SK-N-SH (cell line): ENCODE data around the gene SSTR4. TPM values are rescaled to one million over a fixed set of nuclear protein-coding genes. Genes with fewer than 3 reads are reported as not detected.

ENCODE experiments used
- CTCF ChIA-PET: fragments of 300-600, 350-600 bp; formaldehyde crosslinking; extraction: SDS; loops from one replicate; lab custom pipeline; 2021; lab: Yijun Ruan, JAX
- POLR2A ChIA-PET: fragments of 350-600 bp; sonication (Branson Sonifier 250); formaldehyde crosslinking; extraction: SDS; loops from one replicate; lab custom pipeline; 2020; ENCODE audit warnings: antibody characterized with exemption, inconsistent platforms; lab: Yijun Ruan, JAX
- DNase-seq: peaks from one replicate; pipeline ENCODE4 v3.0.0; 2012
- H2AFZ ChIP-seq: fragments of 200-600 bp; sonication (generic); 2 replicates; pipeline ENCODE4 v1.8.1; 2016; ENCODE audit warnings: antibody characterized with exemption, mild to moderate bottlenecking, low read depth
- H3F3A ChIP-seq: fragments of 200-600 bp; sonication (generic); replicated peaks from 2 replicates; pipeline ENCODE3; 2016; ENCODE audit warnings: antibody characterized with exemption, mild to moderate bottlenecking; ENCODE audit not compliant: insufficient read depth
- H3K27ac ChIP-seq, 2 experiments: fragments of 200-500 bp in 1 of 2; fragments of 200-600 bp in 1 of 2; sonication (Bioruptor generic) in 1 of 2; sonication (generic), shearing (Covaris generic) in 1 of 2; 2 replicates each; pipeline versions ENCODE4 v1.5.1 to v1.6.1; 2014 to 2016; ENCODE audit warnings: low read depth in 2 of 2, inconsistent platforms in 1 of 2, low read length in 1 of 2, mild to moderate bottlenecking in 1 of 2, mixed read lengths in 1 of 2
- H3K27me3 ChIP-seq: fragments of 200-600 bp; sonication (generic), shearing (Covaris generic); 2 replicates; pipeline ENCODE4 v1.6.1; 2016; ENCODE audit warnings: mixed run types; ENCODE audit not compliant: insufficient read depth
- H3K36me3 ChIP-seq, 2 experiments: fragments of 200-500 bp in 1 of 2; fragments of 200-600 bp in 1 of 2; sonication (Bioruptor generic) in 1 of 2; sonication (generic) in 1 of 2; replicated peaks in 1 of 2; 2 replicates each; pipeline versions ENCODE3 to v1.5.1; 2014 to 2016; ENCODE audit warnings: low read length in 1 of 2, mild to moderate bottlenecking in 1 of 2; ENCODE audit not compliant: insufficient read depth in 2 of 2, control insufficient read depth in 1 of 2
- H3K4me1 ChIP-seq, 2 experiments: fragments of 200-500 bp in 1 of 2; fragments of 200-600 bp in 1 of 2; sonication (Bioruptor generic) in 1 of 2; sonication (generic), shearing (Covaris generic) in 1 of 2; 2 replicates each; pipeline versions ENCODE4 v1.5.1 to v1.6.1; 2014 to 2016; ENCODE audit warnings: low read depth in 1 of 2, low read length in 1 of 2, mixed run types in 1 of 2; ENCODE audit not compliant: insufficient read depth in 2 of 2, control insufficient read depth in 1 of 2
- H3K4me2 ChIP-seq: fragments of 200-600 bp; sonication (generic), shearing (Covaris generic); 2 replicates; pipeline ENCODE4 v1.6.1; 2017; ENCODE audit warnings: mixed run types
- H3K4me3 ChIP-seq, 2 experiments: fragments of 200-500 bp in 1 of 2; fragments of 200-600 bp in 1 of 2; sonication (Bioruptor generic) in 1 of 2; sonication (generic), shearing (Covaris generic) in 1 of 2; 2 replicates each; pipeline versions ENCODE4 v1.5.1 to v1.8.1; 2014 to 2016; ENCODE audit warnings: low read depth in 2 of 2, inconsistent platforms in 1 of 2, low read length in 1 of 2, mild to moderate bottlenecking in 1 of 2, mixed read lengths in 1 of 2, moderate library complexity in 1 of 2
- H3K79me2 ChIP-seq: fragments of 200-600 bp; sonication (generic); 2 replicates; pipeline ENCODE4 v1.8.1; 2017; ENCODE audit warnings: mild to moderate bottlenecking; ENCODE audit not compliant: insufficient read depth
- H3K9ac ChIP-seq: fragments of 200-600 bp; sonication (generic); 2 replicates; pipeline ENCODE4 v1.6.1; 2017; ENCODE audit warnings: mixed run types
- H3K9me2 ChIP-seq: fragments of 200-600 bp; sonication (generic); 2 replicates; pipeline ENCODE4 v1.6.1; 2017; ENCODE audit warnings: mixed run types
- H3K9me3 ChIP-seq: fragments of 200-600 bp; sonication (generic); 2 replicates; pipeline ENCODE4 v1.6.1; 2017; ENCODE audit warnings: mixed run types, mild to moderate bottlenecking, moderate library complexity
- H4K20me1 ChIP-seq: fragments of 200-600 bp; sonication (generic); 2 replicates; pipeline ENCODE4 v1.6.1; 2017; ENCODE audit warnings: mild to moderate bottlenecking, mixed run types; ENCODE audit not compliant: insufficient read depth
- CHD2 ChIP-seq: fragments of 150-350 bp; IDR thresholded peaks from 2 replicates; pipeline ENCODE4 v1.6.1; 2018; ENCODE audit warnings: low read length; ENCODE audit not compliant: partially characterized antibody
- EZH2phosphoT487 ChIP-seq: fragments of 200-600 bp; sonication (generic); IDR thresholded peaks from 2 replicates; pipeline ENCODE4 v1.6.1; 2017; ENCODE audit warnings: low read depth, mixed run types, mild to moderate bottlenecking, antibody characterized with exemption, moderate library complexity, borderline replicate concordance
- FOSL2 ChIP-seq: IDR thresholded peaks from 2 replicates; pipeline ENCODE4 v1.4.0; 2012; ENCODE audit warnings: low read depth, mild to moderate bottlenecking, moderate library complexity, borderline replicate concordance
- FOXJ3 ChIP-seq: sonication (generic); formaldehyde crosslinking; IDR thresholded peaks from 2 replicates; pipeline ENCODE4 v1.5.1; 2020; ENCODE audit warnings: mild to moderate bottlenecking, missing genetic modification reagents
- FOXM1 ChIP-seq: IDR thresholded peaks from 2 replicates; pipeline ENCODE4 v1.4.0; 2012; ENCODE audit warnings: low read depth, mild to moderate bottlenecking
- GABPA ChIP-seq: IDR thresholded peaks from 2 replicates; pipeline ENCODE4 v1.4.0; 2012; ENCODE audit warnings: low read depth, mild to moderate bottlenecking
- JUND ChIP-seq: IDR thresholded peaks from 2 replicates; pipeline ENCODE4 v1.4.0; 2012
- MAX ChIP-seq: IDR thresholded peaks from 2 replicates; pipeline ENCODE4 v1.4.0; 2012; ENCODE audit warnings: low read depth
- MEF2A ChIP-seq: IDR thresholded peaks from 2 replicates; pipeline ENCODE4 v1.4.0; 2012; ENCODE audit warnings: low read depth, borderline replicate concordance
- NRF1 ChIP-seq: IDR thresholded peaks from 2 replicates; pipeline ENCODE4 v1.6.1; 2012; ENCODE audit warnings: low read depth, mild to moderate bottlenecking, low read length
- RCOR1 ChIP-seq: fragments of 150-350 bp; IDR thresholded peaks from 2 replicates; pipeline ENCODE4 v1.6.1; 2017; ENCODE audit warnings: antibody characterized with exemption, low read length
- RFX5 ChIP-seq: IDR thresholded peaks from 2 replicates; pipeline ENCODE4 v1.6.1; 2012; ENCODE audit warnings: mild to moderate bottlenecking, improper control_type of control experiment, low read length
- RXRA ChIP-seq: IDR thresholded peaks from 2 replicates; pipeline ENCODE4 v1.4.0; 2012; ENCODE audit warnings: low read depth, mild to moderate bottlenecking, borderline replicate concordance
- SIN3A ChIP-seq: IDR thresholded peaks from 2 replicates; pipeline ENCODE4 v1.6.1; 2012; ENCODE audit warnings: low read depth, mild to moderate bottlenecking, low read length, moderate library complexity, borderline replicate concordance
- TCF12 ChIP-seq: IDR thresholded peaks from 2 replicates; pipeline ENCODE4 v1.4.0; 2012
- YY1 ChIP-seq: IDR thresholded peaks from 2 replicates; pipeline ENCODE4 v1.4.0; 2012; ENCODE audit warnings: low read depth, mild to moderate bottlenecking
- ZBTB33 ChIP-seq: IDR thresholded peaks from 2 replicates; pipeline ENCODE4 v1.4.0; 2012; ENCODE audit warnings: low read depth, borderline replicate concordance
- WGBS: methylation state at CpG from one replicate; pipeline ENCODE4 v1.1.6; 2017; ENCODE audit warnings: low lambda C conversion rate; 5-methylcytosine and 5-hydroxymethylcytosine counted together
- polyA plus RNA-seq, 3 experiments: library from polyadenylated mRNA; depleted of rRNA; stranded (reverse); fragments of >200 nt; gene quantifications; 2 replicates each; pipeline ENCODE4 v1.2.3, GENCODE V29; 2012
- TF ChIP-seq, protein P1 (sequence below): IDR thresholded peaks from 2 replicates; pipeline ENCODE4; 2012

SSTR4 gene
- polyA plus RNA-seq, 1 of the 3 experiments (the other 2 are of a cell fraction) = not detected

DNA sequence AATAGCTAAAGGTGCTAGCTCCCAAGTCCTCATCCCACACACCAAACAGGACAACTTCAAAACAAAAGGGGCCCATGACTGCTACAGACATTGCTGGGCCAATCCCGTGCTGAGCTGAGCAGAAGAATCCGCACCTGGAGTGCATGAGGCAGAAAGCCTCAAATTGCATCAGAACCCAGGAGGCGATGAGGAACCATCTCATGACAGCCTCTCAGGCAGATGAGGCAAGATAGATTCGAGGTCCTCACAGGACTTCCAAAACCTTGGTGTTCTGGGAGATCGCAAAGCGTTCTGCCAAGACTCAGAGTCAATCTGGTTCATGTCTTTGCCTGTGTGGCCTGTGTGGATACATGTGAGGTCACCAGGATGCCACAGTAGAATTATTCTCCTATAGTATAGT is 32.8 kb upstream of the SSTR4 start:
- POLR2A ChIA-PET = no interaction called here
- no peak overlapping the region for H3K27ac ChIP-seq
- TF ChIP-seq EZH2phosphoT487 (no peak), GABPA (no peak), MAX (no peak), TCF12 (no peak)
- no peaks in the 10 kb centered on the region for H3K79me2 ChIP-seq
- no peak overlapping the region for H3K9ac ChIP-seq
- no peaks in the 10 kb centered on the region for H4K20me1 ChIP-seq
- no peaks in the 10 kb centered on the region for H3F3A ChIP-seq
- H2AFZ ChIP-seq = no peak overlapping the region
- 10% methylated on average over 4 of the region's 6 CpGs for WGBS
- H3K4me3 ChIP-seq = no peak overlapping the region
- H3K4me1 ChIP-seq = no peaks in the 10 kb centered on the region
- no peaks in the 10 kb centered on the region; the same call in 1 of the 2 replicates for H3K27me3 ChIP-seq
- no peak overlapping the region for H3K4me2 ChIP-seq
- CTCF ChIA-PET = no interaction called here
- no peaks in the 10 kb centered on the region for H3K36me3 ChIP-seq
- H3K9me2 ChIP-seq = no peaks in the 10 kb centered on the region
- DNase-seq = no peak
- no peaks in the 10 kb centered on the region for H3K9me3 ChIP-seq

DNA sequence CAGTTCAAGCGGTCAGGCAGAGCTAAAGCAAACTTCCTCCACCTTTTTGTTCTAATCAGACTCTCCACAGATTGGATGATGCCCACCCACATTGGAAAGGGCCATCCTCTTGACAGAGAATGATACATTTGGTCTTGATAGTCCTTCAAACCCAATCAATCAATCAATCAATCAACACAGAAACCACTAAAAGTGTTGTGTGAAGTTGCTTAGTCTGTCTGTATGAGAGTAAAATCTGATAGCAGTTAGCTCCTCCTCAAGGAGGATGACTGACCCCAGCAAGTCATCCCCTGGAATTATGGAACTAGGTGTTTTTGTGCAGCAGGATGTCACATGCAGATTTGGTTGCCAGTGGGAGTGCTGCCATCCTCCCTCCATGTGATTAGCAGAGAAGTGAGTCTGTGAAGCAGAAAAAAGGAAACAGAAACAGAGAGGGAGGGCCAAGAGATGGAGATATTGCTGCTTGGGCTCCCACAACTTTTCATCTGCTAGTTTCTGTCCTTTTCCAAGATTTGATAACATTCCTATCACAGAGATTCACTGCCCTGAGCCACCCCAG is 32.0 kb upstream of the SSTR4 start:
- Histone ChIP-seq H3K27me3 (no peaks in the 10 kb centered on the region; the same call in 1 of the 2 replicates), H3K4me1 (no peaks in the 10 kb centered on the region), H3K79me2 (no peaks in the 10 kb centered on the region), H4K20me1 (no peaks in the 10 kb centered on the region), H2AFZ (no peak overlapping the region), H3K4me3 (no peak overlapping the region), H3K27ac (no peak overlapping the region), H3F3A (no peaks in the 10 kb centered on the region), H3K9me2 (no peaks in the 10 kb centered on the region), H3K9ac (no peak overlapping the region), H3K4me2 (no peak overlapping the region), H3K9me3 (no peaks in the 10 kb centered on the region), H3K36me3 (no peaks in the 10 kb centered on the region)
- TF ChIP-seq EZH2phosphoT487 = no peak
- no peak for TF ChIP-seq RCOR1
- ChIA-PET CTCF (no interaction called here), POLR2A (no interaction called here)
- DNase-seq = no peak
- 17% methylated on average over 1 of the region's 1 CpG for WGBS

DNA sequence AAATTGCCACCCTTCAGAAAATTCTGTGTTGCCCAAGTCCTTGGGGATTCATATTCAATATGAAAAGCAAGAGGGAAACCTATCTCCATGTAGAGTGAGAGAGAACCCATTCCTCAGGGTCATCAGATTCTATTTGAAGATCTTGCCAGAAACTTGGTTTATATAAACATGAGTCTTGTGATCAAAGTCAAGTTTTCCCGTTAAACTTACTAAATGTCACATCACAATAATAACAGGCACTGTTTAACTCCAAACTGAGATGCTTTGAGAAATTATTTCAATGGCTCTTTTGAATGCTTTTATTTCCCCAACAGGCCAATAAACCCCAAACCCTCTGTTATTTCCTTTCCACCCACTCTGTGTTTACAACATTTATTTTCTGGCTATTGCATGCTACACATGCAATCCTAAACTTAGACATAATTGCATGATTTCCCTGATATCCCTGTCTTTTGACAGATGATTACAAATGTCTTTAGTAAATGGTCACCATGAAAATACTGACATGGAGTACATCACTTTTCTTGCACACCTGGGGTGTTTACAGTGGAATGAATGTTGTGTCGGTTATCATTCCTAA is 31.1 kb upstream of the SSTR4 start:
- CTCF ChIA-PET = no interaction called here
- WGBS = 7% methylated on average over 2 of the region's 2 CpGs

More for the DNA sequence above, 31.1 kb upstream of the SSTR4 start:
- POLR2A ChIA-PET = no interaction called here
- H3K9ac ChIP-seq = no peak overlapping the region
- H4K20me1 ChIP-seq = no peaks in the 10 kb centered on the region
- no peak for DNase-seq
- no peak overlapping the region for H2AFZ ChIP-seq
- H3K9me3 ChIP-seq = no peaks in the 10 kb centered on the region
- H3K27ac ChIP-seq = no peak overlapping the region
- no peaks in the 10 kb centered on the region for H3K4me1 ChIP-seq
- H3K4me3 ChIP-seq = no peak overlapping the region
- TF ChIP-seq RXRA (no peak), MEF2A (no peak), FOSL2 (no peak), FOXJ3 (CRISPR knock-in tag) (no peak), GABPA (no peak), ZBTB33 (no peak), RFX5 (no peak), CHD2 (no peak), JUND (no peak), FOXM1 (no peak), YY1 (no peak), NRF1 (no peak), SIN3A (no peak), MAX (no peak)
- TF ChIP-seq, protein P1, sequence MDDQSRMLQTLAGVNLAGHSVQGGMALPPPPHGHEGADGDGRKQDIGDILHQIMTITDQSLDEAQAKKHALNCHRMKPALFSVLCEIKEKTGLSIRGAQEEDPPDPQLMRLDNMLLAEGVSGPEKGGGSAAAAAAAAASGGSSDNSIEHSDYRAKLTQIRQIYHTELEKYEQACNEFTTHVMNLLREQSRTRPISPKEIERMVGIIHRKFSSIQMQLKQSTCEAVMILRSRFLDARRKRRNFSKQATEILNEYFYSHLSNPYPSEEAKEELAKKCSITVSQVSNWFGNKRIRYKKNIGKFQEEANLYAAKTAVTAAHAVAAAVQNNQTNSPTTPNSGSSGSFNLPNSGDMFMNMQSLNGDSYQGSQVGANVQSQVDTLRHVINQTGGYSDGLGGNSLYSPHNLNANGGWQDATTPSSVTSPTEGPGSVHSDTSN = no peak
- no peaks in the 10 kb centered on the region for H3K36me3 ChIP-seq
- no peak overlapping the region for H3K4me2 ChIP-seq
- no peaks in the 10 kb centered on the region; the same call in 1 of the 2 replicates for H3K27me3 ChIP-seq
- no peaks in the 10 kb centered on the region for H3K9me2 ChIP-seq
- H3F3A ChIP-seq = no peaks in the 10 kb centered on the region
- H3K79me2 ChIP-seq = no peaks in the 10 kb centered on the region
